Measurements from ENCODE around the gene CPXM2.

DNA sequence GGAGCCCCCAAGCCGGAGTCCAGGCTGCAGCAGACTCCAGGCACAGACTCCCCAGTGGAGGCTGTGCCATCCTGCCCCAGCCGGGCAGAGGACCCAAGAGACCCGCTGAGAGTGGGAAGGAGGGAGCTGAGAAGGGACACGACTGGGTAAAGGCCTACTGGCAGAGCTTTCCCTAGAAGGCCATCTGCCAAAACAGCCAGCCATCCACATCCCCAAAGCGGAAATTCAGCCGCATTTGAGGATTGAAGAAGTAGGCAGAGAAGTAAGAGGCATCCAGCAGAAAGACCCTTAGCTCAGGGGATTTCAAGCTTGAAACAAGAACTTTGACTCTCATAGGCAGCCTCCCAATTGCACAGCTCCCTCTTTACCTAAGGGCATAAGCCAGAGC lies 857 bp downstream of the CPXM2 start:
- TF ChIP-seq POLR2AphosphoS5 (IDR thresholded peaks at IDR 0.05): no peak
- TF ChIP-seq, protein P1, sequence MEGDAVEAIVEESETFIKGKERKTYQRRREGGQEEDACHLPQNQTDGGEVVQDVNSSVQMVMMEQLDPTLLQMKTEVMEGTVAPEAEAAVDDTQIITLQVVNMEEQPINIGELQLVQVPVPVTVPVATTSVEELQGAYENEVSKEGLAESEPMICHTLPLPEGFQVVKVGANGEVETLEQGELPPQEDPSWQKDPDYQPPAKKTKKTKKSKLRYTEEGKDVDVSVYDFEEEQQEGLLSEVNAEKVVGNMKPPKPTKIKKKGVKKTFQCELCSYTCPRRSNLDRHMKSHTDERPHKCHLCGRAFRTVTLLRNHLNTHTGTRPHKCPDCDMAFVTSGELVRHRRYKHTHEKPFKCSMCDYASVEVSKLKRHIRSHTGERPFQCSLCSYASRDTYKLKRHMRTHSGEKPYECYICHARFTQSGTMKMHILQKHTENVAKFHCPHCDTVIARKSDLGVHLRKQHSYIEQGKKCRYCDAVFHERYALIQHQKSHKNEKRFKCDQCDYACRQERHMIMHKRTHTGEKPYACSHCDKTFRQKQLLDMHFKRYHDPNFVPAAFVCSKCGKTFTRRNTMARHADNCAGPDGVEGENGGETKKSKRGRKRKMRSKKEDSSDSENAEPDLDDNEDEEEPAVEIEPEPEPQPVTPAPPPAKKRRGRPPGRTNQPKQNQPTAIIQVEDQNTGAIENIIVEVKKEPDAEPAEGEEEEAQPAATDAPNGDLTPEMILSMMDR (IDR thresholded peaks at IDR 0.05): no peak

Measured in esophagus muscularis mucosa (tissue), 3 donors.